H1 (cell line): ENCODE data around the gene FRMD6. TPM values are rescaled to one million over a fixed set of nuclear protein-coding genes. Genes with fewer than 3 reads are reported as not detected.

Experiments used
- CTCF ChIA-PET: fragments of 300-600 bp; sonication (Branson Sonifier 250); formaldehyde crosslinking; loops from one replicate; lab custom pipeline; 2021; ENCODE audit not compliant: partially characterized antibody; lab: Charles Lee
- POLR2A ChIA-PET: fragments of 300-600 bp; sonication (Branson Sonifier 250); formaldehyde crosslinking; loops from one replicate; lab custom pipeline; 2021; ENCODE audit warnings: inconsistent platforms; ENCODE audit not compliant: partially characterized antibody; lab: Charles Lee
- DNase-seq, 2 experiments: peaks; one replicate each; pipeline versions ENCODE4 v3.0.0 to v3.0.0-alpha.2; 2010 to 2022; ENCODE audit warnings: low spot score in 2 of 2, low read depth in 1 of 2, mixed read lengths in 1 of 2
- FAIRE-seq: peaks from 2 replicates; lab custom pipeline; 2011; peaks lifted over from hg19 to GRCh38; lab: Jason Lieb, UNC
- H2AFZ ChIP-seq: 2 replicates; pipeline ENCODE4 v1.8.1; 2012; ENCODE audit warnings: low read length, inconsistent platforms
- H2AK5ac ChIP-seq: 2 replicates; pipeline ENCODE4 v1.6.1; 2013; ENCODE audit warnings: low read depth, low read length
- H2BK120ac ChIP-seq: replicated peaks from 2 replicates; pipeline ENCODE3; 2013; ENCODE audit warnings: low read depth, low read length, inconsistent platforms
- H2BK12ac ChIP-seq: 2 replicates; pipeline ENCODE4 v1.6.1; 2013; ENCODE audit warnings: low read depth, low read length
- H2BK15ac ChIP-seq: 2 replicates; pipeline ENCODE4 v1.6.1; 2013; ENCODE audit warnings: low read length
- H2BK20ac ChIP-seq: 2 replicates; pipeline ENCODE4 v1.6.1; 2013; ENCODE audit warnings: low read length
- H2BK5ac ChIP-seq: 2 replicates; pipeline ENCODE4 v1.6.1; 2013; ENCODE audit warnings: low read depth, low read length
- H3K14ac ChIP-seq: 2 replicates; pipeline ENCODE4 v1.6.1; 2013; ENCODE audit warnings: inconsistent platforms; ENCODE audit not compliant: insufficient read length
- H3K18ac ChIP-seq: 2 replicates; pipeline ENCODE4 v1.6.1; 2013; ENCODE audit warnings: low read length; ENCODE audit errors: extremely low read depth
- H3K23ac ChIP-seq: 2 replicates; pipeline ENCODE4 v1.6.1; 2013; ENCODE audit warnings: inconsistent platforms; ENCODE audit not compliant: insufficient read length
- H3K23me2 ChIP-seq: 2 replicates; pipeline ENCODE4 v1.6.1; 2013; ENCODE audit warnings: low read depth, low read length
- H3K27ac ChIP-seq: 2 replicates; pipeline ENCODE4 v1.6.1; 2011; ENCODE audit warnings: low read depth, low read length, inconsistent platforms
- H3K27me3 ChIP-seq, 4 experiments: replicated peaks in 1 of 4; 1 replicate in 1 of 4; 2 replicates in 3 of 4; pipeline versions ENCODE4 v1.6.1 to v1.8.1; 2011 to 2013; ENCODE audit warnings: low read length in 3 of 4, mild to moderate bottlenecking in 3 of 4, inconsistent platforms in 2 of 4, mixed read lengths in 2 of 4, moderate library complexity in 1 of 4; ENCODE audit not compliant: control insufficient read depth in 3 of 4, insufficient read depth in 3 of 4; ENCODE audit errors: extremely low read depth in 1 of 4
- H3K36me3 ChIP-seq, 4 experiments: 2 replicates each; pipeline versions ENCODE4 v1.6.1 to v1.8.1; 2011 to 2013; ENCODE audit warnings: mild to moderate bottlenecking in 4 of 4, low read length in 3 of 4, moderate library complexity in 2 of 4, control low read depth in 1 of 4, inconsistent platforms in 1 of 4; ENCODE audit not compliant: insufficient read depth in 4 of 4, control insufficient read depth in 2 of 4
- H3K4ac ChIP-seq: replicated peaks from 2 replicates; pipeline ENCODE3; 2013; ENCODE audit warnings: low read length, low read depth, mixed read lengths, inconsistent platforms; ENCODE audit not compliant: insufficient read length
- H3K4me1 ChIP-seq, 4 experiments: replicated peaks in 1 of 4; 1 replicate in 1 of 4; 2 replicates in 3 of 4; pipeline versions ENCODE4 v1.6.1 to v1.8.1; 2011 to 2013; ENCODE audit warnings: low read length in 3 of 4, inconsistent platforms in 2 of 4, mixed read lengths in 1 of 4; ENCODE audit not compliant: insufficient read depth in 4 of 4, control insufficient read depth in 3 of 4
- H3K4me2 ChIP-seq, 2 experiments: 2 replicates each; pipeline versions ENCODE4 v1.6.1 to v1.8.1; 2011 to 2013; ENCODE audit warnings: low read depth in 2 of 2, low read length in 2 of 2, control low read depth in 1 of 2, inconsistent platforms in 1 of 2, mild to moderate bottlenecking in 1 of 2; ENCODE audit not compliant: insufficient read depth in 1 of 2
- H3K4me3 ChIP-seq, 4 experiments: fragments of 200-600, 300-600 bp in 1 of 4; sonication (generic), shearing (Covaris generic), sonication (Bioruptor Twin) in 1 of 4; 2 replicates each; pipeline versions ENCODE4 v1.5.1 to v1.8.1; 2011 to 2016; ENCODE audit warnings: low read length in 4 of 4, low read depth in 3 of 4, control low read depth in 2 of 4, inconsistent platforms in 2 of 4, mild to moderate bottlenecking in 2 of 4, mixed read lengths in 1 of 4, moderate library complexity in 1 of 4; ENCODE audit not compliant: insufficient read depth in 2 of 4; ENCODE audit errors: extremely low read depth in 1 of 4
- H3K56ac ChIP-seq: replicated peaks from 2 replicates; pipeline ENCODE3; 2013; ENCODE audit warnings: low read depth, mild to moderate bottlenecking, mixed read lengths, low read length, inconsistent platforms; ENCODE audit not compliant: insufficient read length
- H3K79me1 ChIP-seq: 2 replicates; pipeline ENCODE4 v1.6.1; 2013; ENCODE audit warnings: low read depth, low read length, control low read depth
- H3K79me2 ChIP-seq, 2 experiments: 2 replicates each; pipeline versions ENCODE4 v1.6.1 to v1.8.1; 2012 to 2013; ENCODE audit warnings: low read length in 2 of 2, mild to moderate bottlenecking in 2 of 2, inconsistent platforms in 1 of 2; ENCODE audit not compliant: insufficient read depth in 2 of 2, control insufficient read depth in 1 of 2
- H3K9ac ChIP-seq, 4 experiments: replicated peaks in 1 of 4; 1 replicate in 1 of 4; 2 replicates in 3 of 4; pipeline versions ENCODE4 v1.6.1 to v1.8.1; 2011 to 2013; ENCODE audit warnings: low read depth in 3 of 4, low read length in 3 of 4, control low read depth in 2 of 4, mild to moderate bottlenecking in 2 of 4, moderate library complexity in 2 of 4, inconsistent platforms in 1 of 4; ENCODE audit errors: extremely low read depth in 1 of 4
- H3K9me3 ChIP-seq, 2 experiments: 2 replicates each; pipeline versions ENCODE4 v1.6.1 to v1.8.1; 2012 to 2013; ENCODE audit warnings: mild to moderate bottlenecking in 2 of 2, moderate library complexity in 2 of 2, control low read depth in 1 of 2, inconsistent platforms in 1 of 2, low read depth in 1 of 2, low read length in 1 of 2, mixed read lengths in 1 of 2; ENCODE audit not compliant: insufficient read depth in 2 of 2
- H4K20me1 ChIP-seq, 2 experiments: replicated peaks in 1 of 2; 2 replicates each; pipeline versions ENCODE3 to v1.8.1; 2011 to 2013; ENCODE audit warnings: inconsistent platforms in 2 of 2, low read length in 2 of 2, mild to moderate bottlenecking in 1 of 2; ENCODE audit not compliant: insufficient read depth in 2 of 2, control insufficient read depth in 1 of 2
- H4K5ac ChIP-seq: 2 replicates; pipeline ENCODE4 v1.6.1; 2013; ENCODE audit warnings: low read length, low read depth, mixed read lengths, inconsistent platforms; ENCODE audit not compliant: insufficient read length
- H4K8ac ChIP-seq: 2 replicates; pipeline ENCODE4 v1.8.0; 2013; ENCODE audit warnings: mild to moderate bottlenecking, moderate library complexity, low read length, inconsistent platforms; ENCODE audit not compliant: insufficient read depth; ENCODE audit errors: extremely low read depth
- H4K91ac ChIP-seq: replicated peaks from 2 replicates; pipeline ENCODE3; 2013; ENCODE audit warnings: low read length, mixed read lengths, inconsistent platforms; ENCODE audit not compliant: insufficient read length
- CBX8 ChIP-seq: fragments of 300-800, 300-1000 bp; sonication (generic); IDR thresholded peaks from 2 replicates; pipeline ENCODE4 v1.7.1; 2016; ENCODE audit warnings: low read depth, low read length, borderline replicate concordance
- CEBPB ChIP-seq: IDR thresholded peaks from 2 replicates; pipeline ENCODE4 v1.6.1; 2012; ENCODE audit warnings: low read depth, low read length
- GTF2F1 ChIP-seq: IDR thresholded peaks from 2 replicates; pipeline ENCODE4 v1.6.1; 2012; ENCODE audit warnings: low read depth, low read length, improper control_type of control experiment, borderline replicate concordance
- HDAC2 ChIP-seq, 2 experiments: fragments of 300-600 bp in 1 of 2; sonication (generic) in 1 of 2; IDR thresholded peaks; 2 replicates each; pipeline ENCODE4 v1.6.1; 2011 to 2012; ENCODE audit warnings: low read depth in 2 of 2, low read length in 2 of 2, mild to moderate bottlenecking in 2 of 2, moderate library complexity in 2 of 2, borderline replicate concordance in 1 of 2, inconsistent platforms in 1 of 2
- KDM4A ChIP-seq: IDR thresholded peaks from one replicate; pipeline ENCODE4 v1.7.1; 2012; ENCODE audit warnings: low read depth, mild to moderate bottlenecking, moderate library complexity, low read length, inconsistent platforms; ENCODE audit not compliant: severe bottlenecking
- NANOG ChIP-seq: IDR thresholded peaks from 2 replicates; pipeline ENCODE4 v1.6.1; 2011; ENCODE audit warnings: low read length, low read depth, mild to moderate bottlenecking, inconsistent platforms; ENCODE audit not compliant: insufficient read depth, poor library complexity, severe bottlenecking
- NRF1 ChIP-seq: IDR thresholded peaks from 2 replicates; pipeline ENCODE4 v1.6.1; 2011; ENCODE audit warnings: mild to moderate bottlenecking, low read depth, low read length, improper control_type of control experiment
- POU5F1 ChIP-seq: IDR thresholded peaks from 2 replicates; pipeline ENCODE4 v1.6.1; 2011; ENCODE audit warnings: low read depth, mild to moderate bottlenecking, low read length, moderate library complexity
- RAD21 ChIP-seq, 2 experiments: IDR thresholded peaks in 1 of 2; conservative IDR thresholded peaks in 1 of 2; 2 replicates each; pipeline ENCODE4 v1.6.1; 2011; ENCODE audit warnings: low read depth in 2 of 2, low read length in 2 of 2, improper control_type of control experiment in 1 of 2, inconsistent platforms in 1 of 2, mild to moderate bottlenecking in 1 of 2, moderate library complexity in 1 of 2
- RNF2 ChIP-seq: fragments of 200-900, 300-1000 bp; sonication (generic); IDR thresholded peaks from 2 replicates; pipeline ENCODE4 v1.7.1; 2016; ENCODE audit warnings: borderline replicate concordance, low read depth, mild to moderate bottlenecking, antibody characterized with exemption, low read length; ENCODE audit not compliant: poor library complexity, severe bottlenecking; ENCODE audit errors: missing control alignments
- SAP30 ChIP-seq: fragments of 300-600 bp; sonication (generic); IDR thresholded peaks from 2 replicates; pipeline ENCODE4 v1.7.1; 2012; ENCODE audit warnings: low read length, moderate library complexity, mild to moderate bottlenecking, inconsistent platforms; ENCODE audit not compliant: insufficient read depth, insufficient replicate concordance
- YY1 ChIP-seq: IDR thresholded peaks from 2 replicates; pipeline ENCODE4 v1.6.1; 2011; ENCODE audit warnings: low read depth, mild to moderate bottlenecking, low read length
- ZNF274 ChIP-seq: IDR thresholded peaks from 2 replicates; pipeline ENCODE4 v1.7.0; 2012; ENCODE audit warnings: low read length, borderline replicate concordance; ENCODE audit errors: extremely low read depth
- WGBS, 2 experiments: shearing (Covaris generic) in 1 of 2; methylation state at CpG; one replicate each; pipeline versions ENCODE4 v1.1.6 to v1.1.7; 2013 to 2015; ENCODE audit warnings: low lambda C conversion rate in 2 of 2, mixed read lengths in 2 of 2, inconsistent platforms in 1 of 2, low coverage in 1 of 2, missing lambda C conversion rate in 1 of 2; ENCODE audit not compliant: insufficient replicate concordance in 2 of 2, insufficient coverage in 1 of 2, insufficient read length in 1 of 2; ENCODE audit errors: extremely low coverage in 1 of 2, missing lambda C conversion rate in 1 of 2; 5-methylcytosine and 5-hydroxymethylcytosine counted together
- polyA plus RNA-seq, 7 experiments: library from polyadenylated mRNA; depleted of rRNA in 3 of 7; stranded (reverse) in 5 of 7; unstranded in 2 of 7; fragments of >200 nt in 5 of 7; fragments of 200-250 nt in 2 of 7; gene quantifications; 1 replicate in 5 of 7; 2 replicates in 1 of 7; 4 replicates in 1 of 7; pipeline versions ENCODE4 v1.2.1 to v1.2.3, GENCODE V29; 2011 to 2013; ENCODE audit warnings: missing spikeins in 2 of 7, mixed read lengths in 2 of 7
- total RNA-seq: library from RNA; stranded (reverse); fragmentation: NEBNext Ultra II Directional; extraction: Animal tissue kit (Norgen Biotek cat#: 25700); gene quantifications from 2 replicates; pipeline ENCODE4 v1.2.1, GENCODE V29; 2021

The FRMD6 gene
- total and polyA plus RNA-seq, 2 of the 8 experiments (the other 6 are each of a cell fraction or from before 2014, with no cell fraction given) = 5.4 to 23.7 TPM

GRCh38 chr14:51730098-51730497, 78.4 kb downstream of the FRMD6 start:
- 89% methylated on average over 1 of the region's 1 CpG; no CpG with 5 or more reads in 1 of the 2 experiments for WGBS, 2 experiments
- H2BK15ac ChIP-seq = no peak overlapping the region
- H3K27me3 ChIP-seq = peaks cover 0 to 1% (median 0%) of the 10 kb centered on the region in 4 experiments; a peak in 1 of 7 replicates
- H3K36me3 ChIP-seq = peaks cover 0 to 17% (median 6%) of the 10 kb centered on the region in 4 experiments; a peak in 5 of 8 replicates
- no peak overlapping the region for H2BK12ac ChIP-seq
- no peak overlapping the region for H2BK120ac ChIP-seq
- ChIA-PET CTCF (interaction anchor here (1.2 to 3.3 kb wide), 3 partner anchors 9 to 353 kb away, joined by 4 to 16 read pairs (median 4); no protein-coding TSS in a partner anchor), POLR2A (no interaction called here)
- no peaks in the 10 kb centered on the region for H3K9me3 ChIP-seq
- H3K23me2 ChIP-seq = no peaks in the 10 kb centered on the region
- H3K56ac ChIP-seq = no peak overlapping the region
- H2BK5ac ChIP-seq = no peak overlapping the region
- no peaks in the 10 kb centered on the region for H4K20me1 ChIP-seq
- no peak overlapping the region for H2AK5ac ChIP-seq
- H4K5ac ChIP-seq = no peak overlapping the region
- H2AFZ ChIP-seq = no peak overlapping the region
- H3K4me2 ChIP-seq = no peak overlapping the region
- no peaks in the 10 kb centered on the region for H3K79me1 ChIP-seq
- no peaks in the 10 kb centered on the region for H3K4me1 ChIP-seq
- no peak overlapping the region for H4K8ac ChIP-seq
- FAIRE-seq (no peak), DNase-seq (no peak)
- H4K91ac ChIP-seq = no peak overlapping the region
- no peak overlapping the region for H3K14ac ChIP-seq
- no peaks in the 10 kb centered on the region for H3K79me2 ChIP-seq
- H3K4me3 ChIP-seq = no peak overlapping the region
- no peak overlapping the region for H3K27ac ChIP-seq
- H2BK20ac ChIP-seq = no peak overlapping the region
- no peak overlapping the region for H3K18ac ChIP-seq
- no peak overlapping the region for H3K9ac ChIP-seq
- no peak overlapping the region for H3K23ac ChIP-seq
- no peak overlapping the region for H3K4ac ChIP-seq
- no peak for TF ChIP-seq CEBPB
- TF ChIP-seq SAP30 = no peak
- no peak for TF ChIP-seq RAD21 (IDR thresholded peaks at IDR 0.05 in 1 of 2, conservative IDR thresholded peaks at IDR 0.05 in 1 of 2; ENCODE audit: low read depth in 2 of 2, low read length in 2 of 2)
- TF ChIP-seq RNF2 = no peak
- TF ChIP-seq HDAC2 (IDR thresholded peaks at IDR 0.05; ENCODE audit: borderline replicate concordance in 1 of 2, low read depth in 2 of 2, low read length in 2 of 2) = no peak
- no peak for TF ChIP-seq ZNF274
- no peak for TF ChIP-seq NRF1
- TF ChIP-seq NANOG = no peak
- no peak for TF ChIP-seq CBX8
- TF ChIP-seq KDM4A = no peak
- TF ChIP-seq YY1 = no peak
- TF ChIP-seq POU5F1 = no peak
- TF ChIP-seq GTF2F1 = no peak
